Measurements from ENCODE around the gene HCN2. TPM values are rescaled to one million over a fixed set of nuclear protein-coding genes. Genes with fewer than 3 reads are reported as not detected.

The HCN2 gene
- total RNA-seq, 1 experiment from 2014 or later = 1.5 TPM

GRCh38 chr19:616747-617526 is 27.3 kb downstream of the HCN2 start:
- ChIA-PET POLR2A (ENCODE audit: unreplicated experiment) (interaction anchor here (0.6 to 0.7 kb wide), 2 partner anchors 43 to 126 kb away, joined by 3 to 6 read pairs; no protein-coding TSS in a partner anchor), CTCF (no interaction called here)
- no peaks in the 10 kb centered on the region; the same call in 1 of the 2 replicates for H3F3A ChIP-seq (ENCODE audit: insufficient read depth, low read depth)

GRCh38 chr19:617551-618246 is 28.0 kb downstream of the HCN2 start:
- H3K4me2 ChIP-seq = no peak overlapping the region
- H3K4me1 ChIP-seq (replicated peaks; ENCODE audit: insufficient read depth) = no peaks in the 10 kb centered on the region
- no peak for DNase-seq
- H2AFZ ChIP-seq = no peak overlapping the region
- H3F3A ChIP-seq (ENCODE audit: insufficient read depth, low read depth) = no peaks in the 10 kb centered on the region; the same call in 1 of the 2 replicates
- no peaks in the 10 kb centered on the region for H3K9me2 ChIP-seq (ENCODE audit: insufficient read depth)
- CTCF ChIA-PET = no interaction called here
- intact Hi-C loops (cut with micrococcal nuclease; ENCODE audit: unreplicated experiment) = no loop called here
- POLR2A ChIA-PET (ENCODE audit: unreplicated experiment) = interaction anchor here (0.6 to 0.7 kb wide), 2 partner anchors 44 to 125 kb away, joined by 3 to 6 read pairs; no protein-coding TSS in a partner anchor
- TF ChIP-seq EZH2 (IDR thresholded peaks at IDR 0.05; ENCODE audit: low read depth) (no peak), CTCF (conservative IDR thresholded peaks at IDR 0.05) (no peak)
- no TSS peak for BruUV-seq (replicated peaks)
- H3K79me2 ChIP-seq (ENCODE audit: low read depth) = no peaks in the 10 kb centered on the region
- no peak overlapping the region for H3K4me3 ChIP-seq
- H3K27me3 ChIP-seq (ENCODE audit: insufficient read depth, low read depth) = no peaks in the 10 kb centered on the region
- no peaks in the 10 kb centered on the region for H3K9me3 ChIP-seq (ENCODE audit: insufficient read depth, low read depth)
- no peaks in the 10 kb centered on the region for H4K20me1 ChIP-seq (ENCODE audit: insufficient read depth)
- no peak overlapping the region for H3K27ac ChIP-seq
- H3K36me3 ChIP-seq (ENCODE audit: low read depth) = no peaks in the 10 kb centered on the region

More at GRCh38 chr19:616747-617526, 27.3 kb downstream of the HCN2 start:
- H3K4me3 ChIP-seq = no peak overlapping the region
- TF ChIP-seq EZH2 (IDR thresholded peaks at IDR 0.05; ENCODE audit: low read depth) (no peak), CTCF (conservative IDR thresholded peaks at IDR 0.05) (no peak)
- no peaks in the 10 kb centered on the region for H4K20me1 ChIP-seq (ENCODE audit: insufficient read depth)
- intact Hi-C loops (cut with micrococcal nuclease; ENCODE audit: unreplicated experiment) = no loop called here
- no peak overlapping the region for H3K27ac ChIP-seq
- H3K27me3 ChIP-seq (ENCODE audit: insufficient read depth, low read depth) = no peaks in the 10 kb centered on the region
- H3K4me1 ChIP-seq (replicated peaks; ENCODE audit: insufficient read depth) = no peaks in the 10 kb centered on the region
- H3K9me3 ChIP-seq (ENCODE audit: insufficient read depth, low read depth) = no peaks in the 10 kb centered on the region
- no peaks in the 10 kb centered on the region for H3K36me3 ChIP-seq (ENCODE audit: low read depth)
- no peak for DNase-seq
- BruUV-seq (replicated peaks) = no TSS peak
- no peak overlapping the region for H3K4me2 ChIP-seq
- H3K9me2 ChIP-seq (ENCODE audit: insufficient read depth) = no peaks in the 10 kb centered on the region
- H2AFZ ChIP-seq = no peak overlapping the region
- H3K79me2 ChIP-seq (ENCODE audit: low read depth) = no peaks in the 10 kb centered on the region

GRCh38 chr19:618247-618619 is 28.6 kb downstream of the HCN2 start:
- Histone ChIP-seq H3K4me3 (no peak overlapping the region), H3K36me3 (ENCODE audit: low read depth) (no peaks in the 10 kb centered on the region), H3K27ac (no peak overlapping the region), H2AFZ (no peak overlapping the region), H3K9me3 (ENCODE audit: insufficient read depth, low read depth) (no peaks in the 10 kb centered on the region), H3K4me1 (replicated peaks; ENCODE audit: insufficient read depth) (no peaks in the 10 kb centered on the region), H3K4me2 (no peak overlapping the region), H3F3A (ENCODE audit: insufficient read depth, low read depth) (no peaks in the 10 kb centered on the region; the same call in 1 of the 2 replicates), H3K79me2 (ENCODE audit: low read depth) (no peaks in the 10 kb centered on the region), H3K9me2 (ENCODE audit: insufficient read depth) (no peaks in the 10 kb centered on the region), H4K20me1 (ENCODE audit: insufficient read depth) (no peaks in the 10 kb centered on the region), H3K27me3 (ENCODE audit: insufficient read depth, low read depth) (no peaks in the 10 kb centered on the region)
- ChIA-PET CTCF (no interaction called here), POLR2A (ENCODE audit: unreplicated experiment) (no interaction called here)
- BruUV-seq (replicated peaks) = no TSS peak
- intact Hi-C loops (cut with micrococcal nuclease; ENCODE audit: unreplicated experiment) = no loop called here
- TF ChIP-seq EZH2 (IDR thresholded peaks at IDR 0.05; ENCODE audit: low read depth) = no peak
- DNase-seq = no peak

All from PC-9 (cell line).